Measurements from ENCODE around the gene UPK2. TPM values are rescaled to one million over a fixed set of nuclear protein-coding genes. Genes with fewer than 3 reads are reported as not detected.
A peak's percentile ranks its signal among the peaks of the same experiment; 100 is the strongest.

Gene UPK2
- total and polyA plus RNA-seq, 2 of the 13 experiments (the other 11 are each of a cell fraction or from before 2014, with no cell fraction given), result not detected

GRCh38 chr11:118928101-118928869 is 27.8 kb upstream of the UPK2 start (continued):
- peak; percentile 51; the same call in 1 of the 2 replicates for TF ChIP-seq U2AF2 (IDR thresholded peaks at IDR 0.05; ENCODE audit: low read depth, low read length)
- no peak for TF ChIP-seq JARID2 (CRISPR knock-in tag; IDR thresholded peaks at IDR 0.05; ENCODE audit: insufficient replicate concordance)
- no peak for TF ChIP-seq HOMEZ (CRISPR knock-in tag; IDR thresholded peaks at IDR 0.05; ENCODE audit: low read depth)
- peak; percentile 9; the same call in 1 of the 2 replicates for TF ChIP-seq ZKSCAN1 (IDR thresholded peaks at IDR 0.05; ENCODE audit: low read length)
- TF ChIP-seq ZNF772 (CRISPR knock-in tag; IDR thresholded peaks at IDR 0.05), result 0 out of 2 replicates have a peak, but pooled peaks have one; percentile 43
- TF ChIP-seq KDM3A (CRISPR knock-in tag; IDR thresholded peaks at IDR 0.05; ENCODE audit: low read depth), result peak; percentile 56
- TF ChIP-seq ZNF75D (CRISPR knock-in tag; IDR thresholded peaks at IDR 0.05; ENCODE audit: borderline replicate concordance), result no peak
- TF ChIP-seq GZF1 (CRISPR knock-in tag; IDR thresholded peaks at IDR 0.05), result no peak
- no peak for TF ChIP-seq ETV6 (CRISPR knock-in tag; conservative IDR thresholded peaks at IDR 0.05)
- TF ChIP-seq ZNF557 (CRISPR knock-in tag; IDR thresholded peaks at IDR 0.05), result no peak
- peak; percentile 85 for TF ChIP-seq STAG1 (CRISPR knock-in tag; IDR thresholded peaks at IDR 0.05)
- no peak for TF ChIP-seq ZNF431 (CRISPR knock-in tag; IDR thresholded peaks at IDR 0.05; ENCODE audit: borderline replicate concordance, low read depth)
- TF ChIP-seq HBP1 (CRISPR knock-in tag; IDR thresholded peaks at IDR 0.05; ENCODE audit: low read depth), result peak; percentile 64; the same call in 1 of the 2 replicates
- TF ChIP-seq NRL (CRISPR knock-in tag; IDR thresholded peaks at IDR 0.05; ENCODE audit: borderline replicate concordance), result peak; percentile 12; the same call in 1 of the 2 replicates
- no peak for TF ChIP-seq ZNF207 (IDR thresholded peaks at IDR 0.05; ENCODE audit: borderline replicate concordance)
- peak; percentile 44; the same call in 1 of the 2 replicates for TF ChIP-seq RBFOX2 (IDR thresholded peaks at IDR 0.05; ENCODE audit: low read depth, low read length)
- no peak for TF ChIP-seq ATRX (CRISPR knock-in tag; IDR thresholded peaks at IDR 0.05; ENCODE audit: borderline replicate concordance)
- TF ChIP-seq EHMT2 (IDR thresholded peaks at IDR 0.05; ENCODE audit: borderline replicate concordance, low read depth, low read length), result no peak
- no peak for TF ChIP-seq STAT5B (CRISPR knock-in tag; IDR thresholded peaks at IDR 0.05)
- no peak for TF ChIP-seq RXRB (CRISPR knock-in tag; IDR thresholded peaks at IDR 0.05; ENCODE audit: borderline replicate concordance)
- TF ChIP-seq SMARCE1 (IDR thresholded peaks at IDR 0.05; ENCODE audit: borderline replicate concordance), result no peak
- peak; percentile 70 for TF ChIP-seq SMC3 (IDR thresholded peaks at IDR 0.05; ENCODE audit: low read length)
- TF ChIP-seq MXI1 (IDR thresholded peaks at IDR 0.05; ENCODE audit: borderline replicate concordance, low read depth, low read length), result peak; percentile 11; the same call in 1 of the 3 replicates
- peak; percentile 89 for TF ChIP-seq NFYC (CRISPR knock-in tag; IDR thresholded peaks at IDR 0.05)
- peak; percentile 77 for TF ChIP-seq SAP130 (CRISPR knock-in tag; IDR thresholded peaks at IDR 0.05; ENCODE audit: low read depth)
- TF ChIP-seq PATZ1 (CRISPR knock-in tag; IDR thresholded peaks at IDR 0.05), result peak; percentile 70
- TF ChIP-seq TMF1 (CRISPR knock-in tag; IDR thresholded peaks at IDR 0.05; ENCODE audit: low read depth), result no peak
- TF ChIP-seq RARG (CRISPR knock-in tag; IDR thresholded peaks at IDR 0.05; ENCODE audit: low read depth), result no peak

Data from HepG2 (cell line).